Common myeloid progenitor, CD34-positive (primary cell): ENCODE measurements around the gene ADGRD2.
A peak's percentile ranks its signal among the peaks of the same experiment; 100 is the strongest.

ENCODE experiments used
- CTCF ChIA-PET: fragments of 350-600 bp; sonication (Branson Sonifier 250); formaldehyde crosslinking; loops from one replicate; lab custom pipeline; 2021; ENCODE audit warnings: antibody characterized with exemption; lab: Charles Lee
- POLR2A ChIA-PET: fragments of 350-600 bp; sonication (Branson Sonifier 250); formaldehyde crosslinking; loops from one replicate; lab custom pipeline; 2021; ENCODE audit warnings: antibody characterized with exemption; lab: Charles Lee
- DNase-seq, 3 donors: peaks; one replicate each; pipeline versions ENCODE4 v3.0.0 to v3.0.0-alpha.2; 2013
- H3K27ac ChIP-seq, 2 experiments: 1 replicate in 1 of 2; 2 replicates in 1 of 2; pipeline ENCODE4 v1.7.0; 2013; ENCODE audit warnings: inconsistent platforms in 2 of 2, low read length in 2 of 2, mild to moderate bottlenecking in 2 of 2, low read depth in 1 of 2, moderate library complexity in 1 of 2; ENCODE audit not compliant: severe bottlenecking in 2 of 2, insufficient read depth in 1 of 2, poor library complexity in 1 of 2
- H3K27me3 ChIP-seq, 5 experiments: replicated peaks in 2 of 5; 1 replicate in 3 of 5; 2 replicates in 2 of 5; pipeline versions ENCODE4 v1.6.1 to v1.7.0; 2013; ENCODE audit warnings: low read length in 4 of 5, mild to moderate bottlenecking in 2 of 5, moderate library complexity in 2 of 5, inconsistent platforms in 1 of 5; ENCODE audit not compliant: insufficient read depth in 5 of 5, control insufficient read depth in 4 of 5
- H3K36me3 ChIP-seq, 4 experiments: 1 replicate in 2 of 4; 2 replicates in 2 of 4; pipeline versions ENCODE4 v1.6.1 to v1.7.0; 2013; ENCODE audit warnings: low read length in 3 of 4, control low read depth in 1 of 4, mild to moderate bottlenecking in 1 of 4; ENCODE audit not compliant: control insufficient read depth in 4 of 4, insufficient read depth in 4 of 4
- H3K4me1 ChIP-seq, 4 experiments: 1 replicate in 3 of 4; 2 replicates in 1 of 4; pipeline versions ENCODE4 v1.6.1 to v1.7.1; 2013; ENCODE audit warnings: low read length in 3 of 4, mild to moderate bottlenecking in 3 of 4, control low read depth in 1 of 4, inconsistent platforms in 1 of 4, moderate library complexity in 1 of 4; ENCODE audit not compliant: control insufficient read depth in 4 of 4, insufficient read depth in 4 of 4; ENCODE audit errors: control extremely low read depth in 1 of 4
- H3K4me3 ChIP-seq, 7 experiments: 1 replicate in 4 of 7; 2 replicates in 3 of 7; pipeline versions ENCODE4 v1.5.1 to v1.7.0; 2013; ENCODE audit warnings: mild to moderate bottlenecking in 7 of 7, low read length in 6 of 7, moderate library complexity in 6 of 7, inconsistent platforms in 2 of 7, low read depth in 2 of 7, control low read depth in 1 of 7; ENCODE audit not compliant: insufficient read depth in 4 of 7, control insufficient read depth in 1 of 7; ENCODE audit errors: extremely low read depth in 1 of 7
- H3K9me3 ChIP-seq, 5 experiments: 1 replicate in 4 of 5; 2 replicates in 1 of 5; pipeline versions ENCODE4 v1.6.1 to v1.7.1; 2013; ENCODE audit warnings: low read length in 4 of 5, mild to moderate bottlenecking in 2 of 5, inconsistent platforms in 1 of 5, low read depth in 1 of 5, moderate library complexity in 1 of 5; ENCODE audit not compliant: control insufficient read depth in 4 of 5, insufficient read depth in 2 of 5; ENCODE audit errors: control extremely low read depth in 1 of 5
- WGBS: methylation state at CpG from one replicate; pipeline ENCODE4 v1.1.5; 2013; ENCODE audit not compliant: insufficient coverage; 5-methylcytosine and 5-hydroxymethylcytosine counted together

ADGRD2 gene

DNA sequence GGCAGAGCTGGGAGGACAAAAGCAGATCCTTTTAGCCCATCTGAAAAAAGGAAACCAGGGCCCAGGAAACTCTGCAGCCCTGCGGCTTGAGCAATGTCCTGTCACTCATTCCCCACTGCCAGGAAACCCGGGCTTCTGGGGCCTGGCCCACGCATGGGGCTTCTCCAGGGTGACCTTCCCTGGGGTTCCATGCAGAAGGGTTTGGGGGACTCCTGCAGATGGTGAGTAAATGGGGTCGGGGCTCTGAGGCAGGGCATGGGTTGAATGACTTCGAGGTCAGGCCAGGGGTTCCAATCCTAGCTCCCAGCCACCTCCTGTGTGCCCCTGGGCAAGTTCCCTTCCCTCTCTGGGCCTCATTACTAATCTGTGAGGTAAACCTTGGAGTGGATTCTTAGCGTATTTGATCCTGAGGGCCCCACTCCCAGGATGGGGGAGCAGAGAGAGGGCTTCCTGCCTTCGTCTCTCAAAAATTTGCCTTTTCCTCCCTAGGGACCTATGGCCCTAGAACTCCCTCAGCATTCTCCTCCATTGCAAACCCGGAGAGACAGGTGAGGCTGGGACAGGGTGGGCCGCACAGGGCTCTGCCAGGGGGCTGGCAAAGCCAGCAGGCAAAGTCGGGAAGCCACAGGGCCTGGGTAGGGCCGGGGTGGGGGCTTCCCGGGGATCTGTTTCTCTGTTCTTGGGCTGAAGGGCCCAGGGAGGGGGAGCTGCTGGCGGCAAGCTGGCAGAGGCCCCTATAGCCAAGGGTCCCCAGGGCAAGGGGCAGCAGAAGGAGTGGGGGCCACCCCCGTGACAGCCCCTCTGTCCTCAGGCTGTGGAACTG lies 25.8 kb downstream of the ADGRD2 start:
- H3K27me3 ChIP-seq = peaks cover 0 to 30% (median 7%) of the 10 kb centered on the region in 5 experiments

GRCh38 chr9:124477211-124477647 lies 27.0 kb downstream of the ADGRD2 start:
- peak in 2 of 3 donors; percentile 51 to 56 for DNase-seq
- ChIA-PET POLR2A (no interaction called here), CTCF (no interaction called here)
- no peak overlapping the region for H3K27ac ChIP-seq
- H3K27me3 ChIP-seq = peaks cover 0 to 30% (median 11%) of the 10 kb centered on the region in 5 experiments
- WGBS = 33% methylated on average over 18 of the region's 19 CpGs
- H3K4me1 ChIP-seq = peaks cover 0 to 22% (median 15%) of the 10 kb centered on the region in 4 experiments
- peak overlapping the region in 4 of 7 experiments; percentile 5 to 36 (median 24) for H3K4me3 ChIP-seq
- H3K9me3 ChIP-seq = no peaks in the 10 kb centered on the region
- H3K36me3 ChIP-seq = no peaks in the 10 kb centered on the region

More for the DNA sequence above, 25.8 kb downstream of the ADGRD2 start:
- WGBS = 85% methylated on average over 12 of the region's 14 CpGs
- H3K9me3 ChIP-seq = no peaks in the 10 kb centered on the region
- H3K4me3 ChIP-seq = no peak overlapping the region
- ChIA-PET CTCF (interaction anchor here (0.9 kb wide), 1 partner anchor 56 kb away, joined by 3 read pairs; no protein-coding TSS in a partner anchor), POLR2A (no interaction called here)
- no peaks in the 10 kb centered on the region for H3K36me3 ChIP-seq
- peaks cover 0 to 19% (median 14%) of the 10 kb centered on the region in 4 experiments for H3K4me1 ChIP-seq
- no peak for DNase-seq
- H3K27ac ChIP-seq = no peak overlapping the region

GRCh38 chr9:124477648-124478285 lies 27.5 kb downstream of the ADGRD2 start:
- H3K4me3 ChIP-seq = peak overlapping the region in 3 of 7 experiments; percentile 23 to 36 (median 25)
- ChIA-PET POLR2A (no interaction called here), CTCF (interaction anchor here (1.3 kb wide), 2 partner anchors 21 to 30 kb away, joined by 3 to 4 read pairs; no protein-coding TSS in a partner anchor)
- DNase-seq = peak in 1 of 3 donors; percentile 24
- H3K36me3 ChIP-seq = no peaks in the 10 kb centered on the region
- H3K9me3 ChIP-seq = no peaks in the 10 kb centered on the region
- H3K27ac ChIP-seq = no peak overlapping the region
- WGBS = 23% methylated on average over 36 of the region's 53 CpGs
- H3K4me1 ChIP-seq = peaks cover 0 to 22% (median 15%) of the 10 kb centered on the region in 4 experiments
- peaks cover 0 to 30% (median 11%) of the 10 kb centered on the region in 5 experiments for H3K27me3 ChIP-seq

GRCh38 chr9:124478354-124478753 lies 28.1 kb downstream of the ADGRD2 start:
- no peaks in the 10 kb centered on the region for H3K36me3 ChIP-seq
- ChIA-PET CTCF (interaction anchor here (1.3 kb wide), 2 partner anchors 21 to 30 kb away, joined by 3 to 4 read pairs; no protein-coding TSS in a partner anchor), POLR2A (no interaction called here)
- peaks cover 0 to 22% (median 15%) of the 10 kb centered on the region in 4 experiments for H3K4me1 ChIP-seq
- H3K27me3 ChIP-seq = peaks cover 0 to 30% (median 11%) of the 10 kb centered on the region in 5 experiments
- 96% methylated on average over 10 of the region's 12 CpGs for WGBS
- no peak overlapping the region for H3K4me3 ChIP-seq
- H3K9me3 ChIP-seq = no peaks in the 10 kb centered on the region
- DNase-seq = no peak
- no peak overlapping the region for H3K27ac ChIP-seq

DNA sequence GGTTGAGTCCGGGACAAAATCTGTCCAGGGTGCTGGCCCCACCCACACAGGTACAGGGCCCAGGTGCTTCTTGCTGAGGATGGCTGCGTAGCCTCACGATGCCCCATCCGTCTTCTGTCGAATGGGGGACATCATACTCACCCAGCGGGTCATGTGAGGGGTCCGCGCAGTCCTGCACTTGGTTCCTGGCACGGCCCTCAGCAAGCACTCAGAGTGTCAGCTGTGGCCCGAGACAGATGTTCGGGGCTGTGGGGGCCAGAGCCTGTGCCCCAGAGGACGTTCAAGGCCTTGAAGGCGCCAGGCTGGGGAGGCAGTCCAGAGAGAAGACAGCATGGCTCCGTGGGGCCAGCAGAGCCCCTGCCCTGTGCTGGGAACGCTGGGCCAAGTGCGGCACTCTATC lies 29.1 kb downstream of the ADGRD2 start:
- DNase-seq = no peak
- no peaks in the 10 kb centered on the region for H3K36me3 ChIP-seq
- CTCF ChIA-PET = interaction anchor here (0.6 to 1.3 kb wide), 4 partner anchors 20 to 337 kb away, joined by 3 to 4 read pairs (median 3); no protein-coding TSS in a partner anchor
- WGBS = 96% methylated on average over 15 of the region's 16 CpGs
- POLR2A ChIA-PET = no interaction called here
- peaks cover 0 to 30% (median 11%) of the 10 kb centered on the region in 5 experiments for H3K27me3 ChIP-seq
- peaks cover 0 to 22% (median 15%) of the 10 kb centered on the region in 4 experiments for H3K4me1 ChIP-seq
- no peak overlapping the region for H3K4me3 ChIP-seq
- no peaks in the 10 kb centered on the region for H3K9me3 ChIP-seq
- H3K27ac ChIP-seq = no peak overlapping the region

- no peak overlapping the region for H3K27ac ChIP-seq
- no peak overlapping the region for H3K4me3 ChIP-seq
- 91% methylated on average over 6 of the region's 6 CpGs for WGBS
- CTCF ChIA-PET = interaction anchor here (1.3 to 1.6 kb wide), 3 partner anchors 10 to 59 kb away, joined by 3 to 6 read pairs (median 5); no protein-coding TSS in a partner anchor
- DNase-seq = no peak
- peaks cover 0 to 22% (median 15%) of the 10 kb centered on the region in 4 experiments for H3K4me1 ChIP-seq
- POLR2A ChIA-PET = no interaction called here
- peaks cover 0 to 30% (median 11%) of the 10 kb centered on the region in 5 experiments for H3K27me3 ChIP-seq
- no peaks in the 10 kb centered on the region for H3K36me3 ChIP-seq
- H3K9me3 ChIP-seq = no peaks in the 10 kb centered on the region
These were observed 29.8 kb downstream of the ADGRD2 start for GRCh38 chr9:124479947-124480620.
